ENCODE results near the gene RPP21.

- TF ChIP-seq POLR2A (IDR thresholded peaks at IDR 0.05) (no peak), CTCF (IDR thresholded peaks at IDR 0.05) (no peak)
Measured at GRCh38 chr6:30345852-30346251, 896 bp downstream of the RPP21 start.
